Measurements from ENCODE around the gene PPFIA2.

DNA sequence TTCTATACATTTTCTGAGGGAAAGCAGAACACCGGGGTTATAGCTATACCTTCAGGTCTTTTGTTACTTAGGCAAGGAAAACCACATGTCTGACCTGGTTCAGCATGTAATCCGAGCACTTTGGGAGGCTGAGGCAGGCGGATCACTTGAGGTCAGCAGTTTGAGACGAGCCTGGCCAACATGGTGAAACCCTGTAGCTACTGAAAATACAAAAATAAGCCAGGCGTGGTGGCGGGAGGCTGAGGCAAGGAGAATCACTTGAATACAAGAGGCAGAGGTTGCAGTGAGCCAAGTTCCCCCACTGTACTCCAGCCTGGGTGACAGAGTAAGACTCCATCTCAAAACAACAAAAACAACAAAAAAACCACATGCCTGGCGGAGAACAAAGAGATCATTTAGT lies 503.7 kb downstream of the PPFIA2 start:
- TF ChIP-seq CTCF (IDR thresholded peaks at IDR 0.05) (no peak), SIN3A (IDR thresholded peaks at IDR 0.05; ENCODE audit: borderline replicate concordance, insufficient read depth, low read depth, low read length) (no peak), POLR2AphosphoS5 (IDR thresholded peaks at IDR 0.05; ENCODE audit: low read depth, low read length) (no peak)

Measured in Panc1 (cell line).